OCI-LY3 (cell line): ENCODE results near the gene FRYL.

ENCODE experiments used
- CTCF ChIP-seq: fragments of 200-600, 300-600 bp; sonication (generic); IDR thresholded peaks from 2 replicates; pipeline ENCODE4 v1.5.1; 2014; ENCODE audit warnings: antibody characterized with exemption, low read length, low read depth
- EZH2phosphoT487 ChIP-seq: fragments of 200-600 bp; shearing (Covaris generic); IDR thresholded peaks from 2 replicates; pipeline ENCODE4 v1.6.1; 2018; ENCODE audit warnings: antibody characterized with exemption, mixed run types, low read depth

- no peak for TF ChIP-seq CTCF
- TF ChIP-seq EZH2phosphoT487 = no peak
Observed at GRCh38 chr4:48542888-48543287, 237.2 kb downstream of the FRYL start.
